Fibroblast of skin of back (primary cell): Measurements from ENCODE around the gene GFRA4.

Experiments
- DNase-seq: peaks from one replicate; pipeline ENCODE4 v3.0.0-alpha.2; 2013

The GFRA4 gene

GRCh38 chr20:3673221-3674070 lies 10.2 kb upstream of the GFRA4 start:
- no peak for DNase-seq

- no peak for DNase-seq
These were observed 9.5 kb upstream of the GFRA4 start for GRCh38 chr20:3672547-3673171.

- DNase-seq = no peak
These were observed 8.9 kb upstream of the GFRA4 start for GRCh38 chr20:3671986-3672546.

GRCh38 chr20:3670945-3671344 lies 7.7 kb upstream of the GFRA4 start:
- DNase-seq = no peak

- DNase-seq = peak; percentile 34
These were observed 7.3 kb upstream of the GFRA4 start for GRCh38 chr20:3670511-3670910.

GRCh38 chr20:3669710-3670367 lies 6.6 kb upstream of the GFRA4 start:
- DNase-seq = peak; percentile 40

- no peak for DNase-seq
These were observed 4.3 kb upstream of the GFRA4 start for GRCh38 chr20:3667434-3668037.

- DNase-seq = no peak
These were observed 659 bp upstream of the GFRA4 start for GRCh38 chr20:3663858-3664257.

GRCh38 chr20:3661814-3662665 lies 1.2 kb downstream of the GFRA4 start:
- no peak for DNase-seq

GRCh38 chr20:3661060-3661813 lies 2.0 kb downstream of the GFRA4 start:
- no peak for DNase-seq

- DNase-seq = no peak
These were observed 2.7 kb downstream of the GFRA4 start for GRCh38 chr20:3660262-3661059.

GRCh38 chr20:3659492-3660261 lies 3.5 kb downstream of the GFRA4 start:
- no peak for DNase-seq

- DNase-seq = no peak
These were observed 4.3 kb downstream of the GFRA4 start for GRCh38 chr20:3658716-3659491.

GRCh38 chr20:3658019-3658715 lies 5.0 kb downstream of the GFRA4 start:
- DNase-seq = no peak

- DNase-seq = no peak
These were observed 8.1 kb downstream of the GFRA4 start for GRCh38 chr20:3655131-3655405.

GRCh38 chr20:3654326-3655130 lies 8.7 kb downstream of the GFRA4 start:
- no peak for DNase-seq

- no peak for DNase-seq
These were observed 9.3 kb downstream of the GFRA4 start for GRCh38 chr20:3653921-3654320.
